Peyer's patch (tissue), 4 donors: Measurements from ENCODE around the gene AGAP1. TPM values are rescaled to one million over a fixed set of nuclear protein-coding genes. Genes with fewer than 3 reads are reported as not detected.

Source experiments
- DNase-seq, 3 donors: peaks; one replicate each; pipeline ENCODE4 v3.0.0-alpha.2; 2017 to 2019
- H3K27ac ChIP-seq, 4 donors: fragments of 200-600 bp; sonication (generic); one replicate each; pipeline ENCODE4 v1.5.1; 2016 to 2019
- H3K27me3 ChIP-seq, 2 donors: fragments of 200-600 bp; sonication (generic); one replicate each; pipeline ENCODE4 v1.5.1; 2019
- H3K36me3 ChIP-seq, 3 donors: fragments of 200-600 bp; sonication (generic); one replicate each; pipeline ENCODE4 v1.5.1; 2016 to 2019
- H3K4me1 ChIP-seq, 4 donors: fragments of 200-600 bp; sonication (generic); one replicate each; pipeline ENCODE4 v1.5.1; 2016 to 2019
- H3K4me3 ChIP-seq, 4 donors: fragments of 200-600 bp; sonication (generic); 1 replicate in 3 of 4; 2 replicates in 1 of 4; pipeline ENCODE4 v1.5.1; 2016 to 2019; ENCODE audit warnings: mild to moderate bottlenecking in 1 of 4
- H3K9me3 ChIP-seq, 4 donors: fragments of 200-600 bp; sonication (generic); one replicate each; pipeline ENCODE4 v1.5.1; 2016 to 2019; ENCODE audit warnings: mild to moderate bottlenecking in 1 of 4
- POLR2A ChIP-seq, 2 donors: fragments of 450-650 bp; IDR thresholded peaks; one replicate each; pipeline ENCODE4 v1.5.1; 2017; ENCODE audit warnings: antibody characterized with exemption in 2 of 2, mild to moderate bottlenecking in 2 of 2, moderate library complexity in 2 of 2
- total RNA-seq, 4 donors: library from RNA; depleted of rRNA; stranded (reverse); fragments of >200 nt; gene quantifications; one replicate each; pipeline ENCODE4 v1.1.0, GENCODE V29; 2016
- TF ChIP-seq, protein P1 (sequence below), 6 experiments: fragments of 450-650 bp in 4 of 6; fragments of 200-600 bp in 2 of 6; sonication (generic) in 1 of 6; IDR thresholded peaks; one replicate each; pipeline ENCODE4 v1.5.1; 2017 to 2019; ENCODE audit warnings: antibody characterized with exemption in 6 of 6, mild to moderate bottlenecking in 3 of 6, moderate library complexity in 1 of 6

Gene AGAP1
- total RNA-seq, 4 donors from 2014 or later = 55.7 to 79.1 (median 66.9) TPM

- Histone ChIP-seq H3K4me3 (no peak overlapping the region), H3K27ac (peak overlapping the region in 2 of 4 donors; percentile 58 to 61), H3K27me3 (no peaks in the 10 kb centered on the region), H3K36me3 (no peaks in the 10 kb centered on the region), H3K9me3 (no peaks in the 10 kb centered on the region), H3K4me1 (peaks cover 0 to 48% (median 4%) of the 10 kb centered on the region in 4 donors)
- no peak for DNase-seq
- TF ChIP-seq, protein P1, sequence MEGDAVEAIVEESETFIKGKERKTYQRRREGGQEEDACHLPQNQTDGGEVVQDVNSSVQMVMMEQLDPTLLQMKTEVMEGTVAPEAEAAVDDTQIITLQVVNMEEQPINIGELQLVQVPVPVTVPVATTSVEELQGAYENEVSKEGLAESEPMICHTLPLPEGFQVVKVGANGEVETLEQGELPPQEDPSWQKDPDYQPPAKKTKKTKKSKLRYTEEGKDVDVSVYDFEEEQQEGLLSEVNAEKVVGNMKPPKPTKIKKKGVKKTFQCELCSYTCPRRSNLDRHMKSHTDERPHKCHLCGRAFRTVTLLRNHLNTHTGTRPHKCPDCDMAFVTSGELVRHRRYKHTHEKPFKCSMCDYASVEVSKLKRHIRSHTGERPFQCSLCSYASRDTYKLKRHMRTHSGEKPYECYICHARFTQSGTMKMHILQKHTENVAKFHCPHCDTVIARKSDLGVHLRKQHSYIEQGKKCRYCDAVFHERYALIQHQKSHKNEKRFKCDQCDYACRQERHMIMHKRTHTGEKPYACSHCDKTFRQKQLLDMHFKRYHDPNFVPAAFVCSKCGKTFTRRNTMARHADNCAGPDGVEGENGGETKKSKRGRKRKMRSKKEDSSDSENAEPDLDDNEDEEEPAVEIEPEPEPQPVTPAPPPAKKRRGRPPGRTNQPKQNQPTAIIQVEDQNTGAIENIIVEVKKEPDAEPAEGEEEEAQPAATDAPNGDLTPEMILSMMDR (IDR thresholded peaks at IDR 0.05) = no peak
- TF ChIP-seq POLR2A (IDR thresholded peaks at IDR 0.05) = no peak
Measured at GRCh38 chr2:235660484-235661082, 166.7 kb downstream of the AGAP1 start.

DNA sequence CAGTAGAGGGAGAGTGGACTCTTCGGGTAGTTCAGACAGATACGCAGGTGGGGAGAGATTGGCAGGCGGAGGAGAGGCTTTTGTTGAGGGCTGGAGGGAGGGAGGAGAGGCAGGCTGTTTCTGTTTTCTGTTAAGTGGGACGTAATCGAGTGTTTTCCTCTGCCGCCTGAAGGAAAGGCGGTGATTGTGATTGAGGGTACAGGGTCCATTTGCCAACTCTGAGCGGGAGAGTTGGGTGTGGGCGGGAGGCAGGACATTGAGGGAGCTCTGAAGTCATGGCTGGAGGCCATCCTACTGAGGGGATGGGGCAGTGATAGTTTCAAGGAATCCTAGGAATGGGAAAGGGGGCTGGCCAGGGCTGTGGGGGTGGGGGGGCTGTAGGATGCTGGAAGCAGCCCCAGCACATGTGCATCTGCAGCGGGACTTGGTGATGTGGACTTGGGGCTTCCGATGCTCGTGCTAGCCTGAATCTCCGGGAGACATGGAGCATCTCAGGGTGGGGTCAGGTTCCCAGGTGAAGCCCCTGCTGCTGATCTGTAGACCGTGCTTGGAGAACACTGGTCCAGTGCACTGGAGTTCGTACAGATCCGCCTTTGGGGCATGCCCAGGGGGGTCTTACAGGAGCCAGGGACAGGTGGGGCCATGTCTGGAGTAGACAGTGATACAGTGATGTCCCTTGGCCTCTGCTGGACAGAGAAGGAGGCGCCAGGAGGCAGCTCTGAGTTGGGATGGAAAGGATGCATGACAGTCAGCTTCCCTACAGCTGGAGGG is 167.5 kb downstream of the AGAP1 start:
- Histone ChIP-seq H3K4me1 (peaks cover 0 to 56% (median 4%) of the 10 kb centered on the region in 4 donors), H3K27ac (peak overlapping the region in 1 of 4 donors; percentile 58)
- DNase-seq = peak in 1 of 3 donors; percentile 65

GRCh38 chr2:235661952-235662351 is 168.1 kb downstream of the AGAP1 start:
- peaks cover 0 to 56% (median 4%) of the 10 kb centered on the region in 4 donors for H3K4me1 ChIP-seq

More for the DNA sequence above, 167.5 kb downstream of the AGAP1 start:
- no peaks in the 10 kb centered on the region for H3K27me3 ChIP-seq
- no peaks in the 10 kb centered on the region for H3K36me3 ChIP-seq
- TF ChIP-seq, protein P1 (IDR thresholded peaks at IDR 0.05) = no peak
- no peak for TF ChIP-seq POLR2A (IDR thresholded peaks at IDR 0.05)
- H3K9me3 ChIP-seq = no peaks in the 10 kb centered on the region
- H3K4me3 ChIP-seq = no peak overlapping the region

DNA sequence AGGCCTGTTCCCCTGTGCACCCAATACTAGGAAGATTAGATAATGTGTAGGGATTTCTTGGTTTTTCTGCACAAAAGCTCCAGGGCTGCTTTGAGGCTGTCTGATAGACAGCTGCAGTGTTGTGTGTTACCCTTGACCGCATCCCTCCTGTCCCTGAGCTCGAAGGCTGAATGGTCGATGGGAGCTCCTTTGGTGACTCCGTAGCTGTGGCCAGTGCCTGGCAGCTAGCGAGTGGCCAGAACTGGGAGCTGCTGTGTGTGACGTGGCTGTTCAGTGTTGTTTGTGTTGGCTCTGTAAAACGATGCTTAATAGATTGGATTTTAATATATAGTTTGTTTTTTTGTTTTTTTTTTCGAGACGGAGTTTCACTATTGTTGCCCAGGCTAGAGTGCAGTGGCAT is 170.0 kb downstream of the AGAP1 start:
- TF ChIP-seq POLR2A (IDR thresholded peaks at IDR 0.05) = no peak
- TF ChIP-seq, protein P1 (IDR thresholded peaks at IDR 0.05) = no peak
- peaks cover 0 to 44% (median 0%) of the 10 kb centered on the region in 4 donors for H3K4me1 ChIP-seq
- no peaks in the 10 kb centered on the region for H3K9me3 ChIP-seq
- no peak overlapping the region for H3K4me3 ChIP-seq
- DNase-seq = no peak
- H3K27ac ChIP-seq = no peak overlapping the region
- no peaks in the 10 kb centered on the region for H3K36me3 ChIP-seq
- H3K27me3 ChIP-seq = no peaks in the 10 kb centered on the region

More at GRCh38 chr2:235661952-235662351, 168.1 kb downstream of the AGAP1 start:
- Histone ChIP-seq H3K4me3 (no peak overlapping the region), H3K36me3 (no peaks in the 10 kb centered on the region), H3K27me3 (no peaks in the 10 kb centered on the region), H3K27ac (no peak overlapping the region), H3K9me3 (no peaks in the 10 kb centered on the region)
- no peak for DNase-seq
- TF ChIP-seq POLR2A (IDR thresholded peaks at IDR 0.05) = no peak
- TF ChIP-seq, protein P1 (IDR thresholded peaks at IDR 0.05) = no peak

- Histone ChIP-seq H3K27ac (no peak overlapping the region), H3K4me3 (peak overlapping the region in 1 of 4 donors; percentile 9), H3K9me3 (no peaks in the 10 kb centered on the region), H3K27me3 (no peaks in the 10 kb centered on the region), H3K36me3 (no peaks in the 10 kb centered on the region), H3K4me1 (peaks cover 0 to 25% (median 0%) of the 10 kb centered on the region in 4 donors)
- DNase-seq = no peak
- no peak for TF ChIP-seq POLR2A (IDR thresholded peaks at IDR 0.05)
- TF ChIP-seq, protein P1 (IDR thresholded peaks at IDR 0.05) = no peak
Measured at GRCh38 chr2:235665661-235666212, 171.9 kb downstream of the AGAP1 start.
